ENCODE data around the gene KIAA1671. TPM values are rescaled to one million over a fixed set of nuclear protein-coding genes. Genes with fewer than 3 reads are reported as not detected.
"Not testable (repeated sequence)": the region's sequence is repeated elsewhere in the genome, so short reads cannot be mapped to it uniquely, and the experiment has no call there.

The KIAA1671 gene
- total RNA-seq, 1 donor from 2014 or later = 30.0 TPM

- no peak for DNase-seq (ENCODE audit: low read depth, low spot score)
Observed at GRCh38 chr22:25196326-25196725, 243.8 kb downstream of the KIAA1671 start.

GRCh38 chr22:25197340-25197739 lies 244.8 kb downstream of the KIAA1671 start:
- no peak for DNase-seq (ENCODE audit: low read depth, low spot score)

GRCh38 chr22:25199731-25200520 lies 247.4 kb downstream of the KIAA1671 start, which contains the start of gene CRYBB3:
Gene CRYBB3, plus strand, starts transcription at chr22:25199858. Its CDS starts 1,539 bp downstream, at chr22:25201397.
- DNase-seq (ENCODE audit: low read depth, low spot score) = no peak

GRCh38 chr22:25200967-25201366 lies 248.5 kb downstream of the KIAA1671 start:
- no peak for DNase-seq (ENCODE audit: low read depth, low spot score)

GRCh38 chr22:25201557-25202273 lies 249.2 kb downstream of the KIAA1671 start:
- DNase-seq (ENCODE audit: low read depth, low spot score) = no peak

- DNase-seq (ENCODE audit: low read depth, low spot score) = no peak
Observed at GRCh38 chr22:25202290-25202921, 249.9 kb downstream of the KIAA1671 start.

GRCh38 chr22:25203082-25203481 lies 250.6 kb downstream of the KIAA1671 start:
- DNase-seq (ENCODE audit: low read depth, low spot score) = no peak

GRCh38 chr22:25204547-25204946 lies 252.0 kb downstream of the KIAA1671 start:
- DNase-seq (ENCODE audit: low read depth, low spot score) = not testable (repeated sequence)

- no peak for DNase-seq (ENCODE audit: low read depth, low spot score)
Observed at GRCh38 chr22:25205847-25206246, 253.3 kb downstream of the KIAA1671 start.

- no peak for DNase-seq (ENCODE audit: low read depth, low spot score)
Observed at GRCh38 chr22:25206998-25207397, 254.5 kb downstream of the KIAA1671 start.

- DNase-seq (ENCODE audit: low read depth, low spot score) = no peak
Observed at GRCh38 chr22:25207553-25208157, 255.1 kb downstream of the KIAA1671 start.

GRCh38 chr22:25208328-25208727 lies 255.8 kb downstream of the KIAA1671 start:
- DNase-seq (ENCODE audit: low read depth, low spot score) = no peak

GRCh38 chr22:25208743-25209505 lies 256.4 kb downstream of the KIAA1671 start:
- no peak for DNase-seq (ENCODE audit: low read depth, low spot score)

- no peak for DNase-seq (ENCODE audit: low read depth, low spot score)
Observed at GRCh38 chr22:25210793-25211192, 258.3 kb downstream of the KIAA1671 start.

- DNase-seq (ENCODE audit: low read depth, low spot score) = no peak
Observed at GRCh38 chr22:25212337-25212736, 259.8 kb downstream of the KIAA1671 start.

- DNase-seq (ENCODE audit: low read depth, low spot score) = no peak
Observed at GRCh38 chr22:25213221-25213620, 260.7 kb downstream of the KIAA1671 start.

- no peak for DNase-seq (ENCODE audit: low read depth, low spot score)
Observed at GRCh38 chr22:25216230-25216629, 263.7 kb downstream of the KIAA1671 start.

- no peak for DNase-seq (ENCODE audit: low read depth, low spot score)
Observed at GRCh38 chr22:25219211-25219689, 266.7 kb downstream of the KIAA1671 start, which contains the start of gene CRYBB2. Gene CRYBB2, plus strand, starts transcription at chr22:25219639. Its CDS starts 1,791 bp downstream, at chr22:25221430.

GRCh38 chr22:25219948-25220442 lies 267.5 kb downstream of the KIAA1671 start:
- no peak for DNase-seq (ENCODE audit: low read depth, low spot score)

- DNase-seq (ENCODE audit: low read depth, low spot score) = no peak
Observed at GRCh38 chr22:25221790-25222189, 269.3 kb downstream of the KIAA1671 start.
